Trophoblast cell (in vitro differentiated cells and primary cell): Measurements from ENCODE around the gene KRTAP10-5.
A peak's percentile ranks its signal among the peaks of the same experiment; 100 is the strongest.
"Not testable (repeated sequence)": the region's sequence is repeated elsewhere in the genome, so short reads cannot be mapped to it uniquely, and the experiment has no call there.

ENCODE experiments used
- DNase-seq, 2 donors: peaks; one replicate each; pipeline ENCODE4 v3.0.0-alpha.2; 2016
- H2AFZ ChIP-seq: 2 replicates; pipeline ENCODE4 v1.6.1; 2013; ENCODE audit warnings: low read length, moderate library complexity, mild to moderate bottlenecking; ENCODE audit not compliant: insufficient read depth, poor library complexity
- H2AK5ac ChIP-seq: 2 replicates; pipeline ENCODE4 v1.6.1; 2013; ENCODE audit warnings: mild to moderate bottlenecking, low read length
- H2BK120ac ChIP-seq: 2 replicates; pipeline ENCODE4 v1.6.1; 2013; ENCODE audit warnings: low read length, mild to moderate bottlenecking, moderate library complexity; ENCODE audit not compliant: insufficient read depth, poor library complexity
- H2BK12ac ChIP-seq: 2 replicates; pipeline ENCODE4 v1.6.1; 2013; ENCODE audit warnings: mild to moderate bottlenecking, low read length, moderate library complexity
- H2BK5ac ChIP-seq: 2 replicates; pipeline ENCODE4 v1.6.1; 2013; ENCODE audit warnings: low read length, low read depth, moderate library complexity, mild to moderate bottlenecking; ENCODE audit not compliant: poor library complexity
- H3K14ac ChIP-seq: 2 replicates; pipeline ENCODE4 v1.6.1; 2013; ENCODE audit warnings: mild to moderate bottlenecking, low read length
- H3K18ac ChIP-seq: 2 replicates; pipeline ENCODE4 v1.6.1; 2013; ENCODE audit warnings: mild to moderate bottlenecking, low read length
- H3K23ac ChIP-seq: 2 replicates; pipeline ENCODE4 v1.6.1; 2013; ENCODE audit warnings: low read length
- H3K27ac ChIP-seq: 2 replicates; pipeline ENCODE4 v1.5.1; 2013; ENCODE audit warnings: low read depth, mild to moderate bottlenecking, inconsistent platforms, low read length, moderate library complexity
- H3K27me3 ChIP-seq: 2 replicates; pipeline ENCODE4 v1.6.1; 2013; ENCODE audit warnings: inconsistent platforms, mild to moderate bottlenecking, low read length, moderate library complexity; ENCODE audit not compliant: insufficient read depth
- H3K36me3 ChIP-seq, 2 experiments: 1 replicate in 1 of 2; 2 replicates in 1 of 2; pipeline ENCODE4 v1.6.1; 2013; ENCODE audit warnings: low read length in 2 of 2, mild to moderate bottlenecking in 2 of 2, moderate library complexity in 1 of 2; ENCODE audit not compliant: insufficient read depth in 2 of 2, control insufficient read depth in 1 of 2
- H3K4ac ChIP-seq: 2 replicates; pipeline ENCODE4 v1.6.1; 2013; ENCODE audit warnings: low read depth, mild to moderate bottlenecking, low read length, moderate library complexity
- H3K4me1 ChIP-seq, 2 experiments: 1 replicate in 1 of 2; 2 replicates in 1 of 2; pipeline ENCODE4 v1.6.1; 2013; ENCODE audit warnings: low read length in 2 of 2, mild to moderate bottlenecking in 2 of 2, moderate library complexity in 1 of 2; ENCODE audit not compliant: insufficient read depth in 2 of 2, control insufficient read depth in 1 of 2
- H3K4me2 ChIP-seq: 2 replicates; pipeline ENCODE4 v1.6.1; 2013; ENCODE audit warnings: inconsistent platforms, mild to moderate bottlenecking, low read length, moderate library complexity
- H3K4me3 ChIP-seq: 2 replicates; pipeline ENCODE4 v1.5.1; 2013; ENCODE audit warnings: mild to moderate bottlenecking, low read depth, low read length, inconsistent platforms
- H3K79me1 ChIP-seq: one replicate; pipeline ENCODE4 v1.6.1; 2013; ENCODE audit warnings: low read length
- H3K79me2 ChIP-seq: 2 replicates; pipeline ENCODE4 v1.6.1; 2013; ENCODE audit warnings: low read length, mild to moderate bottlenecking; ENCODE audit not compliant: control insufficient read depth, insufficient read depth, poor library complexity
- H3K9ac ChIP-seq: 2 replicates; pipeline ENCODE4 v1.6.1; 2013; ENCODE audit warnings: mild to moderate bottlenecking, low read length
- H3K9me3 ChIP-seq: 2 replicates; pipeline ENCODE4 v1.6.1; 2013; ENCODE audit warnings: low read depth, mild to moderate bottlenecking, control low read depth, inconsistent platforms, low read length; ENCODE audit not compliant: insufficient read depth
- H4K12ac ChIP-seq: 2 replicates; pipeline ENCODE4 v1.6.1; 2013; ENCODE audit warnings: low read depth, mild to moderate bottlenecking, low read length, moderate library complexity
- H4K8ac ChIP-seq: 2 replicates; pipeline ENCODE4 v1.6.1; 2013; ENCODE audit warnings: low read depth, mild to moderate bottlenecking, low read length, moderate library complexity
- H4K91ac ChIP-seq: one replicate; pipeline ENCODE4 v1.6.1; 2013; ENCODE audit warnings: low read depth, mild to moderate bottlenecking, low read length, moderate library complexity
- WGBS: extraction: QIAGEN DNeasy Blood & Tissue Kit; methylation state at CpG from one replicate; pipeline ENCODE4 v1.1.7; 2013; ENCODE audit warnings: missing lambda C conversion rate; ENCODE audit not compliant: insufficient read length, insufficient coverage; ENCODE audit errors: extremely low coverage; 5-methylcytosine and 5-hydroxymethylcytosine counted together

The KRTAP10-5 gene

GRCh38 chr21:44601091-44601490 is 20.7 kb upstream of the KRTAP10-5 start:
- H3K4me2 ChIP-seq, H3K4me3 ChIP-seq, H3K18ac ChIP-seq, H2BK5ac ChIP-seq, H3K79me2 ChIP-seq, H3K27me3 ChIP-seq, H3K27ac ChIP-seq, H4K91ac ChIP-seq, H3K36me3 ChIP-seq, H3K9ac ChIP-seq, H2AK5ac ChIP-seq, H2BK12ac ChIP-seq, H3K79me1 ChIP-seq, H3K9me3 ChIP-seq, H4K12ac ChIP-seq, H3K4ac ChIP-seq, H3K4me1 ChIP-seq, H2AFZ ChIP-seq, H3K23ac ChIP-seq, H2BK120ac ChIP-seq, H4K8ac ChIP-seq, H3K14ac ChIP-seq, DNase-seq: not testable (repeated sequence)
- no CpG with 5 or more reads among the region's 10 CpGs for WGBS

GRCh38 chr21:44600118-44600978 is 19.9 kb upstream of the KRTAP10-5 start, which contains the start of gene KRTAP10-7:
Gene KRTAP10-7, plus strand, starts transcription at chr21:44600597. Its CDS starts 25 bp downstream, at chr21:44600622.
- H2BK5ac ChIP-seq, H2AFZ ChIP-seq, H3K27ac ChIP-seq, H3K27me3 ChIP-seq, H3K36me3 ChIP-seq, H3K4ac ChIP-seq, H3K18ac ChIP-seq, H3K79me2 ChIP-seq, H3K9me3 ChIP-seq, H3K4me3 ChIP-seq, H3K9ac ChIP-seq, H2AK5ac ChIP-seq, H2BK12ac ChIP-seq, H3K4me2 ChIP-seq, H4K91ac ChIP-seq, DNase-seq, H2BK120ac ChIP-seq, H3K4me1 ChIP-seq, H4K8ac ChIP-seq, H3K23ac ChIP-seq, H3K14ac ChIP-seq, H4K12ac ChIP-seq, H3K79me1 ChIP-seq: not testable (repeated sequence)
- WGBS: no CpG with 5 or more reads among the region's 23 CpGs

DNA sequence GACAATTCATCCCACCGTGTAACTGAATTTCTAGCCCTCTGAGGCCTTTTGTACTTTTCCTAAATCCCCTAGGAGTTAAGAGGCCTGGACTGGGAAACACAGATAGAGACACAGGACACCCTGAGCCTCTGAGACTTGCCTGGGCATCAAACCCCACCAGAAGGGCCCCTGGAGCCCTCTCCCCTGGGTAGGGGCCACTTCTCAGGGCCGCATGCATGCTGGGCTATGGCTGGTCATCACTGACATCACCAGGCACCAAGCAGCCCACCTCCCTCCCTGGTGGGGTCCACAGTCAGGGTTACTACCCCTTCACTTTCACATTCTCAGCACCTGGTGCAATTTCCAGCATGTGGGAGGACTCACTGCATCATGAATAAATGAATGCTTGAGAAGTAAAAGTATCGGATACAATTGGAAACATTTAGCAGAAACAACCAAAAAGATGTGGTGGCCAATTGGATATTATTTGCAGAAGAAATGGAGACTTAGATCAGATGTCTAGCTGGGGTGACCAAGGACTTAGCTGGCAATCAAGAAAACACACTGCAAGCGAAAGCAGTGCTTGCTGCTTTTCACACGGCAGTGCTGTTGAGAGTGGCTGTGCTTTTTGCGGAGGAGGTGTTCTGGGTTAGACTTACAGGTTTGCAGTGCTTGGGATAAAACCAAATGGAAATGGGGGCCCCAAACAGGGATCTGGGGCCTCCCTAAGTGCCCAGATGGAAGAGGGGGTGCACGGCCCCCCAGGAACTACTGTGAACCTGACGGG is 19.0 kb upstream of the KRTAP10-5 start:
- Histone ChIP-seq H3K23ac (no peak overlapping the region), H3K18ac (no peak overlapping the region), H3K4me3 (no peak overlapping the region), H2AFZ (no peak overlapping the region), H3K4ac (no peak overlapping the region), H2AK5ac (no peak overlapping the region), H4K12ac (no peak overlapping the region), H3K4me1 (peaks cover 0 to 5% of the 10 kb centered on the region in 2 experiments), H2BK12ac (no peak overlapping the region), H3K9ac (no peak overlapping the region), H3K79me2 (no peaks in the 10 kb centered on the region), H3K79me1 (no peaks in the 10 kb centered on the region), H3K27me3 (no peaks in the 10 kb centered on the region), H3K27ac (no peak overlapping the region), H3K4me2 (no peak overlapping the region), H4K8ac (no peak overlapping the region), H4K91ac (peak overlapping the region; percentile 3), H2BK5ac (no peak overlapping the region), H3K14ac (no peak overlapping the region), H3K36me3 (no peaks in the 10 kb centered on the region), H2BK120ac (no peak overlapping the region), H3K9me3 (peaks cover 7% of the 10 kb centered on the region)
- no peak for DNase-seq
- no CpG with 5 or more reads among the region's 8 CpGs for WGBS

DNA sequence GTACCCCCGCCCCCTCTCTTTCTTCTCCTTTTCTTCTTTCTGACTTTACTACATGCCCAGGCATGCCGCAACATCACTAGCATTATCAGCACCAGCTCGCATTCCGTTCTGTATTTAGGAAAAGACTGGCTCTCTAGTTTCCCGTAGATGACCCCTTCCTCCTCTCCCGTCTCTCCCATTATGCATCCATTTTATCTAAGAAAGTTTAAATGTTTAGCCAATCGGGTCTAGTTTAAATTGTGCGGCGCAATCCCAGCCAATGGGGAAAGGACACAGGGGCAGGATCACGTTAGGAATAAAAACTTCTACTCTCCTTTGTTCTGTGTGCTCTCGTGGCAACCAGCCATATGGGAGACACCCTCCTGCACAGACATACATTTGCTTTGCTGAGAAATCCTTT is 17.7 kb upstream of the KRTAP10-5 start:
- no peak overlapping the region for H2AFZ ChIP-seq
- no peak overlapping the region for H3K4ac ChIP-seq
- H3K9me3 ChIP-seq: peaks cover 2% of the 10 kb centered on the region
- no peak overlapping the region for H2BK12ac ChIP-seq
- no peaks in the 10 kb centered on the region for H3K27me3 ChIP-seq
- H4K12ac ChIP-seq: no peak overlapping the region
- no peak overlapping the region for H3K4me3 ChIP-seq
- no peak overlapping the region for H3K4me2 ChIP-seq
- H3K36me3 ChIP-seq: no peaks in the 10 kb centered on the region
- no peak overlapping the region for H3K9ac ChIP-seq
- no peaks in the 10 kb centered on the region for H3K79me2 ChIP-seq
- no peak overlapping the region for H2AK5ac ChIP-seq
- H3K18ac ChIP-seq: no peak overlapping the region
- H3K27ac ChIP-seq: no peak overlapping the region
- peak overlapping the region; percentile 41 for H4K91ac ChIP-seq
- peaks cover 3 to 17% of the 10 kb centered on the region in 2 experiments for H3K4me1 ChIP-seq
- WGBS: no CpG with 5 or more reads among the region's 11 CpGs
- peaks cover 8% of the 10 kb centered on the region for H3K79me1 ChIP-seq
- no peak overlapping the region for H2BK5ac ChIP-seq
- H3K14ac ChIP-seq: no peak overlapping the region
- no peak overlapping the region for H3K23ac ChIP-seq
- no peak overlapping the region for H4K8ac ChIP-seq
- no peak for DNase-seq
- no peak overlapping the region for H2BK120ac ChIP-seq
